Endodermal cell (in vitro differentiated cells): ENCODE data around the gene CEP83. TPM values are rescaled to one million over a fixed set of nuclear protein-coding genes. Genes with fewer than 3 reads are reported as not detected.

Experiments used
- DNase-seq: peaks from one replicate; pipeline ENCODE4 v3.0.0-alpha.2; 2017
- H3K27ac ChIP-seq: 2 replicates; pipeline ENCODE4 v1.5.1; 2013; ENCODE audit warnings: mild to moderate bottlenecking, low read depth, low read length, moderate library complexity
- H3K27me3 ChIP-seq: 2 replicates; pipeline ENCODE4 v1.6.1; 2013; ENCODE audit warnings: mild to moderate bottlenecking, low read length, moderate library complexity; ENCODE audit not compliant: insufficient read depth, control insufficient read depth, poor library complexity, severe bottlenecking
- H3K36me3 ChIP-seq: 2 replicates; pipeline ENCODE4 v1.7.0; 2013; ENCODE audit warnings: mild to moderate bottlenecking, low read length, moderate library complexity; ENCODE audit not compliant: control insufficient read depth, insufficient read depth
- H3K4me1 ChIP-seq: one replicate; pipeline ENCODE4 v1.7.0; 2013; ENCODE audit warnings: low read length; ENCODE audit not compliant: control insufficient read depth, insufficient read depth
- H3K4me3 ChIP-seq: 2 replicates; pipeline ENCODE4 v1.5.1; 2013; ENCODE audit warnings: mild to moderate bottlenecking, low read length, moderate library complexity
- H3K9ac ChIP-seq: 2 replicates; pipeline ENCODE4 v1.6.1; 2013; ENCODE audit warnings: mild to moderate bottlenecking, low read length, moderate library complexity; ENCODE audit not compliant: poor library complexity, severe bottlenecking; ENCODE audit errors: extremely low read depth
- H3K9me3 ChIP-seq: 2 replicates; pipeline ENCODE4 v1.6.1; 2013; ENCODE audit warnings: mild to moderate bottlenecking, low read length, moderate library complexity; ENCODE audit not compliant: control insufficient read depth
- H3K27ac Mint-ChIP-seq: 2 replicates; pipeline ENCODE4 v1.8.0; 2020; ENCODE audit warnings: mixed read lengths
- H3K27me3 Mint-ChIP-seq: 2 replicates; pipeline ENCODE4 v1.8.0; 2021; ENCODE audit warnings: mild to moderate bottlenecking, mixed read lengths; ENCODE audit not compliant: insufficient read depth
- H3K36me3 Mint-ChIP-seq: 2 replicates; pipeline ENCODE4 v1.8.0; 2020; ENCODE audit warnings: low read depth, mixed read lengths
- H3K4me1 Mint-ChIP-seq: 2 replicates; pipeline ENCODE4 v1.8.0; 2020; ENCODE audit warnings: mixed read lengths
- H3K4me3 Mint-ChIP-seq: 2 replicates; pipeline ENCODE4 v1.8.0; 2020; ENCODE audit warnings: mild to moderate bottlenecking, moderate library complexity, mixed read lengths
- H3K9me3 Mint-ChIP-seq: 2 replicates; pipeline ENCODE4 v1.8.0; 2020; ENCODE audit warnings: mild to moderate bottlenecking, mixed read lengths
- CTCF ChIP-seq: fragments of 200-600 bp; sonication (generic); conservative IDR thresholded peaks from 2 replicates; pipeline ENCODE4 v1.5.0; 2021; ENCODE audit warnings: antibody characterized with exemption, mild to moderate bottlenecking
- WGBS, 2 experiments: methylation state at CpG; one replicate each; pipeline versions ENCODE4 v1.1.5 to v1.1.7; 2013; ENCODE audit warnings: missing lambda C conversion rate in 2 of 2, mixed read lengths in 1 of 2; ENCODE audit not compliant: insufficient coverage in 1 of 2, insufficient read length in 1 of 2; 5-methylcytosine and 5-hydroxymethylcytosine counted together
- total RNA-seq, 2 donors: library from RNA; stranded (reverse); fragmentation: NEBNext Ultra II Directional in 1 of 2; extraction: Animal tissue kit (Norgen Biotek cat#: 25700) in 1 of 2; gene quantifications; 2 replicates in 1 of 2; 3 replicates in 1 of 2; pipeline ENCODE4 v1.2.1, GENCODE V29; 2021

The CEP83 gene
- total RNA-seq, 2 donors from 2014 or later, result 28.6 to 36.3 TPM

- Histone ChIP-seq H3K27ac (no peak overlapping the region), H3K9me3 (no peaks in the 10 kb centered on the region), H3K4me3 (no peak overlapping the region), H3K9ac (no peak overlapping the region), H3K27me3 (no peaks in the 10 kb centered on the region), H3K36me3 (no peaks in the 10 kb centered on the region), H3K4me1 (peaks cover 17% of the 10 kb centered on the region)
- WGBS, 2 experiments, result 92 to 100% methylated on average over 1 of the region's 1 CpG
- Mint-ChIP-seq H3K36me3 (no peaks in the 10 kb centered on the region), H3K4me1 (peaks cover 52% of the 10 kb centered on the region), H3K9me3 (no peaks in the 10 kb centered on the region), H3K27ac (no peak overlapping the region), H3K4me3 (no peak overlapping the region), H3K27me3 (peaks cover 2% of the 10 kb centered on the region)
- no peak for TF ChIP-seq CTCF
- DNase-seq, result no peak
Measured at GRCh38 chr12:94299846-94300245, 159.8 kb downstream of the CEP83 start.

GRCh38 chr12:94297876-94298505 is 161.7 kb downstream of the CEP83 start:
- no peak overlapping the region for H3K27ac Mint-ChIP-seq
- Histone ChIP-seq H3K27ac (no peak overlapping the region), H3K4me1 (peaks cover 19% of the 10 kb centered on the region), H3K9ac (no peak overlapping the region), H3K27me3 (no peaks in the 10 kb centered on the region), H3K9me3 (no peaks in the 10 kb centered on the region), H3K4me3 (no peak overlapping the region), H3K36me3 (no peaks in the 10 kb centered on the region)
- H3K36me3 Mint-ChIP-seq, result no peaks in the 10 kb centered on the region
- TF ChIP-seq CTCF, result no peak
- WGBS, 2 experiments, result 92 to 100% methylated on average over 2 of the region's 2 CpGs
- peaks cover 51% of the 10 kb centered on the region for H3K4me1 Mint-ChIP-seq
- no peak overlapping the region for H3K4me3 Mint-ChIP-seq
- H3K27me3 Mint-ChIP-seq, result peaks cover 2% of the 10 kb centered on the region
- H3K9me3 Mint-ChIP-seq, result no peaks in the 10 kb centered on the region
- DNase-seq, result no peak

- Histone ChIP-seq H3K9me3 (no peaks in the 10 kb centered on the region), H3K27ac (no peak overlapping the region), H3K4me3 (no peak overlapping the region), H3K27me3 (no peaks in the 10 kb centered on the region), H3K4me1 (peaks cover 19% of the 10 kb centered on the region), H3K36me3 (no peaks in the 10 kb centered on the region), H3K9ac (no peak overlapping the region)
- no peak for TF ChIP-seq CTCF
- no peaks in the 10 kb centered on the region for H3K36me3 Mint-ChIP-seq
- WGBS, 2 experiments, result 94 to 95% methylated on average over 6 of the region's 6 CpGs
- peaks cover 1% of the 10 kb centered on the region for H3K27me3 Mint-ChIP-seq
- no peaks in the 10 kb centered on the region for H3K9me3 Mint-ChIP-seq
- DNase-seq, result no peak
- H3K4me1 Mint-ChIP-seq, result peaks cover 49% of the 10 kb centered on the region
- no peak overlapping the region for H3K4me3 Mint-ChIP-seq
- H3K27ac Mint-ChIP-seq, result no peak overlapping the region
Measured at GRCh38 chr12:94297096-94297699, 162.5 kb downstream of the CEP83 start.
